Activated CD4-positive, alpha-beta T cell treated with anti-CD3 and anti-CD28 coated beads, Interleukin-2, amount 50 U/mL, for 24 hours (primary cell): ENCODE measurements around the gene HP.
A peak's percentile ranks its signal among the peaks of the same experiment; 100 is the strongest.

Source experiments
- DNase-seq, 2 donors: peaks; one replicate each; pipeline ENCODE4 v3.0.0-alpha.2; 2020; ENCODE audit warnings: low read depth in 1 of 2, low spot score in 1 of 2

HP gene

GRCh38 chr16:72083778-72084404 lies 29.6 kb downstream of the HP start:
- DNase-seq: no peak

GRCh38 chr16:72084445-72084844 lies 30.1 kb downstream of the HP start:
- DNase-seq: no peak

GRCh38 chr16:72085002-72085401 lies 30.7 kb downstream of the HP start:
- no peak for DNase-seq

- DNase-seq: no peak
These were observed 36.9 kb downstream of the HP start for GRCh38 chr16:72091217-72091616.

- no peak for DNase-seq
These were observed 38.6 kb downstream of the HP start for GRCh38 chr16:72092832-72093447.

GRCh38 chr16:72093448-72094265 lies 39.4 kb downstream of the HP start, which contains the start of the genes DHX38 and TXNL4B:
Gene DHX38, plus strand, starts transcription at chr16:72093847. Its CDS starts 2,311 bp downstream, at chr16:72096158.
Gene TXNL4B, minus strand, starts transcription at chr16:72093620. Its CDS starts 2,871 bp downstream, at chr16:72090749.
- DNase-seq: peak; percentile 73 to 93

- DNase-seq: peak; percentile 32 to 36
These were observed 39.9 kb downstream of the HP start for GRCh38 chr16:72094266-72094610.

GRCh38 chr16:72098936-72099335 lies 44.6 kb downstream of the HP start:
- no peak for DNase-seq

- peak in 1 of 2 donors; percentile 31 for DNase-seq
These were observed 45.1 kb downstream of the HP start for GRCh38 chr16:72099377-72099818.

- DNase-seq: no peak
These were observed 46.9 kb downstream of the HP start for GRCh38 chr16:72101195-72101594.

GRCh38 chr16:72104905-72105304 lies 50.6 kb downstream of the HP start:
- no peak for DNase-seq

GRCh38 chr16:72105978-72106377 lies 51.7 kb downstream of the HP start:
- no peak for DNase-seq

- no peak for DNase-seq
These were observed 53.1 kb downstream of the HP start for GRCh38 chr16:72107371-72107770.

GRCh38 chr16:72108353-72109102 lies 54.2 kb downstream of the HP start:
- no peak for DNase-seq

GRCh38 chr16:72109300-72109699 lies 55.0 kb downstream of the HP start:
- DNase-seq: no peak

GRCh38 chr16:72109966-72110530 lies 55.7 kb downstream of the HP start:
- DNase-seq: no peak
